GM12878 (cell line): ENCODE data around the gene FAM193B. TPM values are rescaled to one million over a fixed set of nuclear protein-coding genes. Genes with fewer than 3 reads are reported as not detected.
A peak's percentile ranks its signal among the peaks of the same experiment; 100 is the strongest.

Source experiments
- ATAC-seq: fragments of 200-7000 bp; cut with Tn5 transposase; 3 replicates; pipeline ENCODE4 v1.9.1; 2020; ENCODE audit warnings: mild to moderate bottlenecking, moderate library complexity
- BruUV-seq: library from RNA; stranded (reverse); fragments of 400-500 nt; replicated peaks from 2 replicates; lab custom pipeline; 2021; lab: Mats Ljungman, UMichigan
- CTCF ChIA-PET: fragments of 300-600 bp; sonication (Branson Sonifier 250); formaldehyde crosslinking; extraction: SDS; loops from one replicate; lab custom pipeline; 2021; ENCODE audit warnings: inconsistent platforms; lab: Yijun Ruan, JAX
- POLR2A ChIA-PET: fragments of 350-600 bp; formaldehyde crosslinking; extraction: SDS; loops from one replicate; lab custom pipeline; 2021; ENCODE audit warnings: inconsistent platforms; lab: Charles Lee
- RAD21 ChIA-PET: fragments of 300-600 bp; sonication (Branson Sonifier 250); formaldehyde crosslinking; loops from one replicate; lab custom pipeline; 2023; ENCODE audit warnings: antibody characterized with exemption; ENCODE audit not compliant: unreplicated experiment; lab: Charles Lee
- SMC1A ChIA-PET: fragments of 300-600 bp; sonication (Branson Sonifier 250); formaldehyde crosslinking; loops from one replicate; lab custom pipeline; 2023; ENCODE audit not compliant: unreplicated experiment, uncharacterized antibody; lab: Charles Lee
- DNase-seq: peaks from one replicate; pipeline ENCODE4 v3.0.0-alpha.2; 2011; ENCODE audit warnings: low read depth, low spot score
- FAIRE-seq: peaks from 3 replicates; lab custom pipeline; 2011; peaks lifted over from hg19 to GRCh38; lab: Jason Lieb, UNC
- H2AFZ ChIP-seq: 2 replicates; pipeline ENCODE4 v1.6.0; 2011; ENCODE audit warnings: low read depth, low read length, control low read depth; ENCODE audit not compliant: control insufficient read depth
- H3K27ac ChIP-seq: 2 replicates; pipeline ENCODE4 v1.5.1; 2011; ENCODE audit warnings: control low read depth; ENCODE audit not compliant: control insufficient read depth, insufficient read depth
- H3K27me3 ChIP-seq, 2 experiments: replicated peaks in 1 of 2; 2 replicates each; pipeline versions ENCODE4 v1.6.0 to v1.6.1; 2011; ENCODE audit warnings: low read length in 1 of 2; ENCODE audit not compliant: control insufficient read depth in 2 of 2, insufficient read depth in 2 of 2
- H3K36me3 ChIP-seq, 2 experiments: 2 replicates each; pipeline ENCODE4 v1.5.1; 2011; ENCODE audit warnings: low read length in 1 of 2; ENCODE audit not compliant: control insufficient read depth in 2 of 2, insufficient read depth in 2 of 2
- H3K4me1 ChIP-seq: 2 replicates; pipeline ENCODE4 v1.6.1; 2011; ENCODE audit warnings: mild to moderate bottlenecking, low read length, moderate library complexity, mixed read lengths; ENCODE audit not compliant: control insufficient read depth, insufficient read depth
- H3K4me2 ChIP-seq: 2 replicates; pipeline ENCODE4 v1.6.0; 2011; ENCODE audit warnings: control low read depth; ENCODE audit not compliant: control insufficient read depth, insufficient read depth
- H3K4me3 ChIP-seq: fragments of 200-600 bp; sonication (generic); 2 replicates; pipeline ENCODE4 v1.5.1; 2016
- H3K79me2 ChIP-seq: 2 replicates; pipeline ENCODE4 v1.6.0; 2011; ENCODE audit warnings: low read length; ENCODE audit not compliant: control insufficient read depth, insufficient read depth
- H3K9ac ChIP-seq: 2 replicates; pipeline ENCODE4 v1.8.0; 2011; ENCODE audit warnings: low read length, control low read depth, mixed read lengths; ENCODE audit not compliant: control insufficient read depth, insufficient read depth
- H3K9me3 ChIP-seq: replicated peaks from 3 replicates; pipeline ENCODE4 v1.5.1; 2011; ENCODE audit warnings: mild to moderate bottlenecking, low read length; ENCODE audit not compliant: control insufficient read depth, insufficient read depth
- H4K20me1 ChIP-seq: 2 replicates; pipeline ENCODE4 v1.6.0; 2011; ENCODE audit not compliant: control insufficient read depth, insufficient read depth
- BHLHE40 ChIP-seq, 2 experiments: fragments of 450-650 bp in 1 of 2; IDR thresholded peaks; 2 replicates each; pipeline ENCODE4 v1.6.1; 2011 to 2017; ENCODE audit warnings: low read depth in 2 of 2, borderline replicate concordance in 1 of 2, improper control_type of control experiment in 1 of 2, low read length in 1 of 2, mild to moderate bottlenecking in 1 of 2
- CHD4 ChIP-seq: fragments of 200-600 bp; sonication (generic); IDR thresholded peaks from 2 replicates; pipeline ENCODE4 v1.6.1; 2016; ENCODE audit warnings: mild to moderate bottlenecking
- CREM ChIP-seq: IDR thresholded peaks from 2 replicates; pipeline ENCODE4 v1.6.1; 2014; ENCODE audit warnings: antibody characterized with exemption, low read depth
- ETV6 ChIP-seq, 2 experiments: fragments of 450-650 bp in 1 of 2; IDR thresholded peaks in 1 of 2; conservative IDR thresholded peaks in 1 of 2; 2 replicates each; pipeline ENCODE4 v1.6.1; 2014; ENCODE audit warnings: antibody characterized with exemption in 1 of 2, borderline replicate concordance in 1 of 2, low read depth in 1 of 2, mild to moderate bottlenecking in 1 of 2, moderate library complexity in 1 of 2
- IRF4 ChIP-seq: IDR thresholded peaks from 2 replicates; pipeline ENCODE4 v1.6.1; 2011; ENCODE audit warnings: low read depth, low read length
- PAX8 ChIP-seq: fragments of 450-650 bp; IDR thresholded peaks from 2 replicates; pipeline ENCODE4 v1.6.1; 2017; ENCODE audit warnings: mild to moderate bottlenecking, moderate library complexity
- RBBP5 ChIP-seq: fragments of 200-600 bp; sonication (generic); conservative IDR thresholded peaks from 2 replicates; pipeline ENCODE4 v1.6.1; 2016
- SMAD5 ChIP-seq: IDR thresholded peaks from 2 replicates; pipeline ENCODE4 v1.6.1; 2016; ENCODE audit warnings: antibody characterized with exemption, low read depth
- SPI1 ChIP-seq: IDR thresholded peaks from 2 replicates; pipeline ENCODE4 v1.6.1; 2011; ENCODE audit warnings: low read depth, mild to moderate bottlenecking, low read length, moderate library complexity, borderline replicate concordance; ENCODE audit not compliant: insufficient read depth
- TCF12 ChIP-seq: IDR thresholded peaks from 2 replicates; pipeline ENCODE4 v1.6.1; 2011; ENCODE audit warnings: low read depth, mild to moderate bottlenecking, low read length
- WGBS: methylation state at CpG from one replicate; pipeline ENCODE4 v1.1.6; 2016; ENCODE audit warnings: low lambda C conversion rate; ENCODE audit not compliant: insufficient replicate concordance, insufficient coverage; ENCODE audit errors: missing lambda C conversion rate; 5-methylcytosine and 5-hydroxymethylcytosine counted together
- in situ Hi-C: fragments of 300-500 bp; cut with MboI; formaldehyde crosslinking; loops from 9 replicates; pipeline ENCODE4 v1.14.3; 2018; ENCODE audit warnings: mixed read lengths
- intact Hi-C: fragments of 100-400 bp; cut with micrococcal nuclease; formaldehyde crosslinking; loops from one replicate; pipeline ENCODE4 v1.14.2; 2022; ENCODE audit not compliant: unreplicated experiment
- polyA plus RNA-seq, 11 experiments: library from polyadenylated mRNA; depleted of rRNA in 4 of 11; unstranded in 6 of 11; stranded (reverse) in 5 of 11; fragments of >200 nt; fragmentation: Nextera tagmentation in 4 of 11; fragmentation: Illumina TruSeq in 1 of 11; extraction: Ambion mirVana in 4 of 11; extraction: Trizol in 1 of 11; gene quantifications; 1 replicate in 1 of 11; 2 replicates in 10 of 11; pipeline versions ENCODE4 v1.2.1 to v1.2.3, GENCODE V29; 2011 to 2016; ENCODE audit warnings: inconsistent platforms in 2 of 11, missing spikeins in 2 of 11, low read depth in 1 of 11
- total RNA-seq, 4 experiments: library from RNA; depleted of rRNA in 3 of 4; stranded (reverse); fragments of >200 nt in 3 of 4; fragmentation: Illumina TruSeq in 1 of 4; extraction: Trizol in 1 of 4; gene quantifications; 2 replicates each; pipeline versions ENCODE4 v1.2.1 to v1.2.3, GENCODE V29; 2013 to 2021
- TF ChIP-seq, protein P1 (sequence below): fragments of 450-650 bp; IDR thresholded peaks from 2 replicates; pipeline ENCODE4 v1.6.1; 2017; ENCODE audit warnings: mild to moderate bottlenecking, moderate library complexity
- TF ChIP-seq, protein P2 (sequence below): fragments of 450-650 bp; IDR thresholded peaks from 2 replicates; pipeline ENCODE4 v1.6.1; 2016; ENCODE audit warnings: mild to moderate bottlenecking, moderate library complexity, borderline replicate concordance

The FAM193B gene
- total and polyA plus RNA-seq, 10 of the 15 experiments (the other 5 are each of a cell fraction or from before 2014, with no cell fraction given) = 3.3 to 47.0 (median 25.1) TPM

DNA sequence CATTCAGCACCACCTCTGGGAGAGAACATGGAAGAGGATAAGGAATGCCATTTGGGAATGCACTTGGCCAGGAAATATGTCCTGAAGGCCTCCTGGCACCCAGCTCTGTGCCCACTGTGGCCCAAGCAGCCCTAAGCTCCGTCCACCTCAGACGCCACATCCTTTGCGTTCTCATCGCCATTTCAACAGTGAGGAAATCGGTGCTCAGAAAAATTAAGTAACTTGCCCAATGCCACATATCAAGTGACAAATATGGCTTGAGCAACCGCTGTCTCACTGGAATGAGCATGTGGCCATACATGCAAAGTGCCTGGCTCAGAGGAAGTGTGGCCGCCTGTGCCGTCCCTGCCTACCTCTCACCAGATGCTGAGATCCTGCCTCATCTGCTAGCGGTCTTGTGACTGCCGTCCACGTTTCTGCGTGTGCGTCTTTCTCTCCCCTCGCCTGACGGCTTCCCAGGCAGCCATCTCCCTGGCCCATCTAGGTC lies 43.8 kb downstream of the FAM193B start (continued):
- TF ChIP-seq, protein P1, sequence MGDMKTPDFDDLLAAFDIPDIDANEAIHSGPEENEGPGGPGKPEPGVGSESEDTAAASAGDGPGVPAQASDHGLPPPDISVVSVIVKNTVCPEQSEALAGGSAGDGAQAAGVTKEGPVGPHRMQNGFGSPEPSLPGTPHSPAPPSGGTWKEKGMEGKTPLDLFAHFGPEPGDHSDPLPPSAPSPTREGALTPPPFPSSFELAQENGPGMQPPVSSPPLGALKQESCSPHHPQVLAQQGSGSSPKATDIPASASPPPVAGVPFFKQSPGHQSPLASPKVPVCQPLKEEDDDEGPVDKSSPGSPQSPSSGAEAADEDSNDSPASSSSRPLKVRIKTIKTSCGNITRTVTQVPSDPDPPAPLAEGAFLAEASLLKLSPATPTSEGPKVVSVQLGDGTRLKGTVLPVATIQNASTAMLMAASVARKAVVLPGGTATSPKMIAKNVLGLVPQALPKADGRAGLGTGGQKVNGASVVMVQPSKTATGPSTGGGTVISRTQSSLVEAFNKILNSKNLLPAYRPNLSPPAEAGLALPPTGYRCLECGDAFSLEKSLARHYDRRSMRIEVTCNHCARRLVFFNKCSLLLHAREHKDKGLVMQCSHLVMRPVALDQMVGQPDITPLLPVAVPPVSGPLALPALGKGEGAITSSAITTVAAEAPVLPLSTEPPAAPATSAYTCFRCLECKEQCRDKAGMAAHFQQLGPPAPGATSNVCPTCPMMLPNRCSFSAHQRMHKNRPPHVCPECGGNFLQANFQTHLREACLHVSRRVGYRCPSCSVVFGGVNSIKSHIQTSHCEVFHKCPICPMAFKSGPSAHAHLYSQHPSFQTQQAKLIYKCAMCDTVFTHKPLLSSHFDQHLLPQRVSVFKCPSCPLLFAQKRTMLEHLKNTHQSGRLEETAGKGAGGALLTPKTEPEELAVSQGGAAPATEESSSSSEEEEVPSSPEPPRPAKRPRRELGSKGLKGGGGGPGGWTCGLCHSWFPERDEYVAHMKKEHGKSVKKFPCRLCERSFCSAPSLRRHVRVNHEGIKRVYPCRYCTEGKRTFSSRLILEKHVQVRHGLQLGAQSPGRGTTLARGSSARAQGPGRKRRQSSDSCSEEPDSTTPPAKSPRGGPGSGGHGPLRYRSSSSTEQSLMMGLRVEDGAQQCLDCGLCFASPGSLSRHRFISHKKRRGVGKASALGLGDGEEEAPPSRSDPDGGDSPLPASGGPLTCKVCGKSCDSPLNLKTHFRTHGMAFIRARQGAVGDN = peak; percentile 22; the same call in 1 of the 2 replicates
- TF ChIP-seq BHLHE40 (IDR thresholded peaks at IDR 0.05; ENCODE audit: borderline replicate concordance in 1 of 2, low read depth in 2 of 2, low read length in 1 of 2) = peak; percentile 67 to 72; a peak in 2 of 4 replicates
- peak; percentile 20; the same call in 1 of the 2 replicates for TF ChIP-seq SPI1

DNA sequence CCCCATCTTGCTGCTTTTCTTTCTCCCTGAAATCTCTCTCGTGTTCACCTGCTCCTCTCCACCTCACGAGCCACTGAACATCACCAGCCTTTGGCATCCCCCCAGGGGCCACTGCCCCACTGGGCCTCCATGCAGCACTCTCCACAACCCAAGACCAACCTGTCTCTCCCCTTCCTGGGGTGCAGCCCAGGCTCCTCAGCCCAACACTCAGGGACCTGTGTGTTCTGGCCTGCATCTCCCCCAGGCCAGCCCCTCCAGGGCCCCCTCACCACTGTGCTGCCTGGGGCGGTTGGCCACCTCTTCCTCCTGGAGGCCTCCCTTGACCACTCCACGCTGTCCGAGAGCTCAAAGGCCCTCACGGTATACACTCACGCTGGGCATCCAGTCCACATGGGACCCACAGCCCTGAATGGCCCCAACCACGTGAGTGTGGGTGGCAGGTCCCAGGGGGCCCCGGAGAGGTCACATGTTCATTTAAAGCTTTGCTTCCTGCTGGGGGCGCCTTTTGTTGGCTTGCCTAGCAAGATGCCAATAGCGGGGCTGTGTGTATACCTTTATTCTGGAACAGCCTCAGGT lies 44.3 kb downstream of the FAM193B start:
- Histone ChIP-seq H3K4me3 (peak overlapping the region; percentile 87), H3K4me2 (peak overlapping the region; percentile 97), H4K20me1 (no peaks in the 10 kb centered on the region), H2AFZ (peak overlapping the region; percentile 69), H3K27ac (peak overlapping the region; percentile 87), H3K4me1 (peaks cover 41% of the 10 kb centered on the region), H3K36me3 (peaks cover 15 to 39% of the 10 kb centered on the region in 2 experiments; a peak in 3 of 4 replicates), H3K9me3 (no peaks in the 10 kb centered on the region), H3K9ac (peak overlapping the region; percentile 90), H3K79me2 (peaks cover 39% of the 10 kb centered on the region), H3K27me3 (no peaks in the 10 kb centered on the region)
- WGBS = 7% methylated on average over 11 of the region's 11 CpGs
- RAD21 ChIA-PET = interaction anchor here (0.6 to 1.8 kb wide), 10 partner anchors 8 to 128 kb away, joined by 3 to 11 read pairs (median 4); partner anchors contain the start of gene PDLIM7
- intact Hi-C loops = loop anchor here (5.0 to 10.0 kb wide), 2 partner anchors 92 to 395 kb away; partner anchors contain the start of gene B4GALT7
- ATAC-seq (peak; percentile 72), FAIRE-seq (peak; percentile 31), DNase-seq (no peak)
- in situ Hi-C loops = no loop called here
- BruUV-seq = TSS peak; percentile 49
- SMC1A ChIA-PET = interaction anchor here (0.8 to 1.8 kb wide), 6 partner anchors 8 to 121 kb away, joined by 3 to 9 read pairs (median 4); partner anchors contain the start of gene PDLIM7
- POLR2A ChIA-PET = interaction anchor here (0.6 to 3.5 kb wide), 11 partner anchors 9 to 825 kb away, joined by 3 to 19 read pairs (median 4); partner anchors contain the start of genes GRK6, PDLIM7 and TMED9
- CTCF ChIA-PET = interaction anchor here (0.9 to 6.2 kb wide), 12 partner anchors 9 to 158 kb away, joined by 3 to 38 read pairs (median 4); partner anchors contain the start of genes LMAN2, PDLIM7 and TMED9
- TF ChIP-seq ETV6 (conservative IDR thresholded peaks at IDR 0.05 in 1 of 2, IDR thresholded peaks at IDR 0.05 in 1 of 2; ENCODE audit: borderline replicate concordance in 1 of 2, low read depth in 1 of 2) (0 out of 4 replicates have a peak, but pooled peaks of 1 of the 2 experiments have one; percentile 17), CHD4 (no peak), CREM (peak; percentile 30; the same call in 1 of the 2 replicates), SMAD5 (peak; percentile 39; the same call in 1 of the 2 replicates), PAX8 (no peak), TCF12 (0 out of 2 replicates have a peak, but pooled peaks have one; percentile 2), IRF4 (no peak), BHLHE40 (IDR thresholded peaks at IDR 0.05; ENCODE audit: borderline replicate concordance in 1 of 2, low read depth in 2 of 2, low read length in 1 of 2) (peak; percentile 86 to 88), RBBP5 (no peak)
- TF ChIP-seq, protein P2, sequence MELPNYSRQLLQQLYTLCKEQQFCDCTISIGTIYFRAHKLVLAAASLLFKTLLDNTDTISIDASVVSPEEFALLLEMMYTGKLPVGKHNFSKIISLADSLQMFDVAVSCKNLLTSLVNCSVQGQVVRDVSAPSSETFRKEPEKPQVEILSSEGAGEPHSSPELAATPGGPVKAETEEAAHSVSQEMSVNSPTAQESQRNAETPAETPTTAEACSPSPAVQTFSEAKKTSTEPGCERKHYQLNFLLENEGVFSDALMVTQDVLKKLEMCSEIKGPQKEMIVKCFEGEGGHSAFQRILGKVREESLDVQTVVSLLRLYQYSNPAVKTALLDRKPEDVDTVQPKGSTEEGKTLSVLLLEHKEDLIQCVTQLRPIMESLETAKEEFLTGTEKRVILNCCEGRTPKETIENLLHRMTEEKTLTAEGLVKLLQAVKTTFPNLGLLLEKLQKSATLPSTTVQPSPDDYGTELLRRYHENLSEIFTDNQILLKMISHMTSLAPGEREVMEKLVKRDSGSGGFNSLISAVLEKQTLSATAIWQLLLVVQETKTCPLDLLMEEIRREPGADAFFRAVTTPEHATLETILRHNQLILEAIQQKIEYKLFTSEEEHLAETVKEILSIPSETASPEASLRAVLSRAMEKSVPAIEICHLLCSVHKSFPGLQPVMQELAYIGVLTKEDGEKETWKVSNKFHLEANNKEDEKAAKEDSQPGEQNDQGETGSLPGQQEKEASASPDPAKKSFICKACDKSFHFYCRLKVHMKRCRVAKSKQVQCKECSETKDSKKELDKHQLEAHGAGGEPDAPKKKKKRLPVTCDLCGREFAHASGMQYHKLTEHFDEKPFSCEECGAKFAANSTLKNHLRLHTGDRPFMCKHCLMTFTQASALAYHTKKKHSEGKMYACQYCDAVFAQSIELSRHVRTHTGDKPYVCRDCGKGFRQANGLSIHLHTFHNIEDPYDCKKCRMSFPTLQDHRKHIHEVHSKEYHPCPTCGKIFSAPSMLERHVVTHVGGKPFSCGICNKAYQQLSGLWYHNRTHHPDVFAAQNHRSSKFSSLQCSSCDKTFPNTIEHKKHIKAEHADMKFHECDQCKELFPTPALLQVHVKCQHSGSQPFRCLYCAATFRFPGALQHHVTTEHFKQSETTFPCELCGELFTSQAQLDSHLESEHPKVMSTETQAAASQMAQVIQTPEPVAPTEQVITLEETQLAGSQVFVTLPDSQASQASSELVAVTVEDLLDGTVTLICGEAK = no peak
